Esophagus squamous epithelium (tissue), 4 donors: ENCODE measurements around the gene A3GALT2.

Experiments
- POLR2A ChIP-seq, 4 donors: fragments of 450-650 bp; IDR thresholded peaks; one replicate each; pipeline ENCODE4 v1.6.1; 2017; ENCODE audit warnings: antibody characterized with exemption in 4 of 4, mild to moderate bottlenecking in 4 of 4, moderate library complexity in 3 of 4
- TF ChIP-seq, protein P1 (sequence below), 6 experiments: fragments of 450-650 bp in 4 of 6; fragments of 200-600 bp in 2 of 6; sonication (generic) in 2 of 6; IDR thresholded peaks; one replicate each; pipeline ENCODE4 v1.5.1; 2016 to 2019; ENCODE audit warnings: antibody characterized with exemption in 6 of 6, mild to moderate bottlenecking in 4 of 6, moderate library complexity in 4 of 6

DNA sequence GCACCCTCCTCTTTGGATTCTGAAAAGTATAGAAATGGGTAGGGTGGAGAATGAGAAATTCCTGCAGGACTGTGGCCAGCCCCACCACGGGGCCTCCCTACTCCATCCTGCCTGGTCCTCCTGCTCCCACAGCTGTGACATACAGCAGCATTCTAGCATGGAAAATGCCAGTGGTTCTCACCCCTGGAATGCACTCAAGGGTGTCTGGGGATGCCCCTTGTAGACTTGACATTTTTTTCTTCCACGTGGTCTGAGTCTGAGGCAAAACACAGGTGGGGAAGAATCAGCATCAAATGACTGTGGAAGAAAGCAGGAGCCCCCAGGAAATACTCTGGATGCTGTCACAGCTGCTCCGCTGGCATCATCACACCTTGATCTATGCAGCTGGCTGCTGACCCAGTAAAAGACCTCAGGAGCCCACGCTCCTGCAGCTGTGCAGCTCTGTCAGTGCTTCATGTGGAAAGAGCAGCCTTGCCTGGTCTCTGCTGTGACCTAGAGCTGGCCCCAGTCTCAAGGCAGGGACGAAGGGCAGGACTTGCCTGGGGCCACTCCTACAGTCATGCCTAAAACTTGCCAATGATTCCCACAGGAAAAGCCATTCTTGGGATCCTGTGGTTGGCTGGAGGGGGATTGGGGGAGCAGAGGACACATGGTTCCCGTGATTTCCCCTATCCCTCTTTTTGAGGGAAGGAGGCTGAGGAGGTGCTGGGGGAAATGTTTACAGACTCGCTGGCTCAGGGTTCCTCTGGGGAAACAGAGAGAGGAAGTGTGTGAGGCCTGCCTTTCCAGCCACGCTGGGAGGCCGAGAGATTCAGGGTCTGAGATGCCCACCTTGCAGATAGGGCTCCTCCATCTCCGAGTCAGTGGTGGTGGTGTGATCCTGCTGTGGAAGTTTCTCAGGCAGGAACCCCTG lies 10.8 kb upstream of the A3GALT2 start:
- TF ChIP-seq, protein P1, sequence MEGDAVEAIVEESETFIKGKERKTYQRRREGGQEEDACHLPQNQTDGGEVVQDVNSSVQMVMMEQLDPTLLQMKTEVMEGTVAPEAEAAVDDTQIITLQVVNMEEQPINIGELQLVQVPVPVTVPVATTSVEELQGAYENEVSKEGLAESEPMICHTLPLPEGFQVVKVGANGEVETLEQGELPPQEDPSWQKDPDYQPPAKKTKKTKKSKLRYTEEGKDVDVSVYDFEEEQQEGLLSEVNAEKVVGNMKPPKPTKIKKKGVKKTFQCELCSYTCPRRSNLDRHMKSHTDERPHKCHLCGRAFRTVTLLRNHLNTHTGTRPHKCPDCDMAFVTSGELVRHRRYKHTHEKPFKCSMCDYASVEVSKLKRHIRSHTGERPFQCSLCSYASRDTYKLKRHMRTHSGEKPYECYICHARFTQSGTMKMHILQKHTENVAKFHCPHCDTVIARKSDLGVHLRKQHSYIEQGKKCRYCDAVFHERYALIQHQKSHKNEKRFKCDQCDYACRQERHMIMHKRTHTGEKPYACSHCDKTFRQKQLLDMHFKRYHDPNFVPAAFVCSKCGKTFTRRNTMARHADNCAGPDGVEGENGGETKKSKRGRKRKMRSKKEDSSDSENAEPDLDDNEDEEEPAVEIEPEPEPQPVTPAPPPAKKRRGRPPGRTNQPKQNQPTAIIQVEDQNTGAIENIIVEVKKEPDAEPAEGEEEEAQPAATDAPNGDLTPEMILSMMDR (IDR thresholded peaks at IDR 0.05), result no peak
- no peak for TF ChIP-seq POLR2A (IDR thresholded peaks at IDR 0.05)
